ENCODE results near the gene DACH1.

- TF ChIP-seq GATA2 (CRISPR knock-in tag; IDR thresholded peaks at IDR 0.05) (no peak), SP1 (CRISPR knock-in tag; IDR thresholded peaks at IDR 0.05) (no peak), TFAM (CRISPR knock-in tag; conservative IDR thresholded peaks at IDR 0.05) (no peak), EZH2 (IDR thresholded peaks at IDR 0.05; ENCODE audit: borderline replicate concordance, low read depth, low read length) (no peak), E4F1 (CRISPR knock-in tag; IDR thresholded peaks at IDR 0.05; ENCODE audit: borderline replicate concordance) (no peak), ZNF280B (CRISPR knock-in tag; IDR thresholded peaks at IDR 0.05) (no peak), POLR2A (conservative IDR thresholded peaks at IDR 0.05) (no peak), ARID3A (IDR thresholded peaks at IDR 0.05; ENCODE audit: borderline replicate concordance, low read depth, low read length) (no peak), EGR1 (conservative IDR thresholded peaks at IDR 0.05) (no peak), L3MBTL2 (IDR thresholded peaks at IDR 0.05) (no peak), ZNF121 (CRISPR knock-in tag; conservative IDR thresholded peaks at IDR 0.05) (no peak)
- TF ChIP-seq, protein P1, sequence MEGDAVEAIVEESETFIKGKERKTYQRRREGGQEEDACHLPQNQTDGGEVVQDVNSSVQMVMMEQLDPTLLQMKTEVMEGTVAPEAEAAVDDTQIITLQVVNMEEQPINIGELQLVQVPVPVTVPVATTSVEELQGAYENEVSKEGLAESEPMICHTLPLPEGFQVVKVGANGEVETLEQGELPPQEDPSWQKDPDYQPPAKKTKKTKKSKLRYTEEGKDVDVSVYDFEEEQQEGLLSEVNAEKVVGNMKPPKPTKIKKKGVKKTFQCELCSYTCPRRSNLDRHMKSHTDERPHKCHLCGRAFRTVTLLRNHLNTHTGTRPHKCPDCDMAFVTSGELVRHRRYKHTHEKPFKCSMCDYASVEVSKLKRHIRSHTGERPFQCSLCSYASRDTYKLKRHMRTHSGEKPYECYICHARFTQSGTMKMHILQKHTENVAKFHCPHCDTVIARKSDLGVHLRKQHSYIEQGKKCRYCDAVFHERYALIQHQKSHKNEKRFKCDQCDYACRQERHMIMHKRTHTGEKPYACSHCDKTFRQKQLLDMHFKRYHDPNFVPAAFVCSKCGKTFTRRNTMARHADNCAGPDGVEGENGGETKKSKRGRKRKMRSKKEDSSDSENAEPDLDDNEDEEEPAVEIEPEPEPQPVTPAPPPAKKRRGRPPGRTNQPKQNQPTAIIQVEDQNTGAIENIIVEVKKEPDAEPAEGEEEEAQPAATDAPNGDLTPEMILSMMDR (IDR thresholded peaks at IDR 0.05 in 2 of 3, conservative IDR thresholded peaks at IDR 0.05 in 1 of 3; ENCODE audit: insufficient read depth in 2 of 3, low read depth in 1 of 3, low read length in 3 of 3) = no peak
- TF ChIP-seq, protein P2, sequence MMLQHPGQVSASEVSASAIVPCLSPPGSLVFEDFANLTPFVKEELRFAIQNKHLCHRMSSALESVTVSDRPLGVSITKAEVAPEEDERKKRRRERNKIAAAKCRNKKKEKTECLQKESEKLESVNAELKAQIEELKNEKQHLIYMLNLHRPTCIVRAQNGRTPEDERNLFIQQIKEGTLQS (IDR thresholded peaks at IDR 0.05) = no peak
- TF ChIP-seq, protein P2 (CRISPR knock-in tag; conservative IDR thresholded peaks at IDR 0.05) = no peak
- TF ChIP-seq, protein P3, sequence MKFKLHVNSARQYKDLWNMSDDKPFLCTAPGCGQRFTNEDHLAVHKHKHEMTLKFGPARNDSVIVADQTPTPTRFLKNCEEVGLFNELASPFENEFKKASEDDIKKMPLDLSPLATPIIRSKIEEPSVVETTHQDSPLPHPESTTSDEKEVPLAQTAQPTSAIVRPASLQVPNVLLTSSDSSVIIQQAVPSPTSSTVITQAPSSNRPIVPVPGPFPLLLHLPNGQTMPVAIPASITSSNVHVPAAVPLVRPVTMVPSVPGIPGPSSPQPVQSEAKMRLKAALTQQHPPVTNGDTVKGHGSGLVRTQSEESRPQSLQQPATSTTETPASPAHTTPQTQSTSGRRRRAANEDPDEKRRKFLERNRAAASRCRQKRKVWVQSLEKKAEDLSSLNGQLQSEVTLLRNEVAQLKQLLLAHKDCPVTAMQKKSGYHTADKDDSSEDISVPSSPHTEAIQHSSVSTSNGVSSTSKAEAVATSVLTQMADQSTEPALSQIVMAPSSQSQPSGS (CRISPR knock-in tag; IDR thresholded peaks at IDR 0.05) = no peak
These were observed 91.0 kb downstream of the DACH1 start for GRCh38 chr13:71775966-71776365.

Data from K562 (cell line).